ENCODE measurements around the gene USP20. TPM values are rescaled to one million over a fixed set of nuclear protein-coding genes. Genes with fewer than 3 reads are reported as not detected.

Gene USP20
- total RNA-seq, 1 experiment from 2014 or later = 22.1 TPM

GRCh38 chr9:129879103-129879699 is 43.9 kb downstream of the USP20 start:
- CTCF ChIA-PET = no interaction called here

GRCh38 chr9:129879991-129880653 is 44.9 kb downstream of the USP20 start:
- intact Hi-C loops (cut with micrococcal nuclease; ENCODE audit: unreplicated experiment) = loop anchor here (10.0 kb wide), 2 partner anchors 465 to 805 kb away; no protein-coding TSS in a partner anchor
- POLR2A ChIA-PET (ENCODE audit: unreplicated experiment) = no interaction called here
- H4K20me1 ChIP-seq (ENCODE audit: insufficient read depth) = no peaks in the 10 kb centered on the region
- no peaks in the 10 kb centered on the region for H3K27me3 ChIP-seq (ENCODE audit: insufficient read depth, low read depth)
- H3K9me3 ChIP-seq (ENCODE audit: insufficient read depth, low read depth) = no peaks in the 10 kb centered on the region
- TF ChIP-seq EZH2 (IDR thresholded peaks at IDR 0.05; ENCODE audit: low read depth) (no peak), CTCF (conservative IDR thresholded peaks at IDR 0.05) (no peak)
- CTCF ChIA-PET = no interaction called here
- H3F3A ChIP-seq (ENCODE audit: insufficient read depth, low read depth) = peaks cover 15% of the 10 kb centered on the region; the same call in 1 of the 2 replicates
- DNase-seq = no peak
- H3K27ac ChIP-seq = no peak overlapping the region
- H2AFZ ChIP-seq = no peak overlapping the region
- no peak overlapping the region for H3K4me3 ChIP-seq
- H3K9me2 ChIP-seq (ENCODE audit: insufficient read depth) = no peaks in the 10 kb centered on the region
- no peaks in the 10 kb centered on the region for H3K79me2 ChIP-seq (ENCODE audit: low read depth)
- no TSS peak for BruUV-seq (replicated peaks)
- peaks cover 16% of the 10 kb centered on the region for H3K4me1 ChIP-seq (replicated peaks; ENCODE audit: insufficient read depth)
- H3K4me2 ChIP-seq = no peak overlapping the region
- no peaks in the 10 kb centered on the region for H3K36me3 ChIP-seq (ENCODE audit: low read depth)

More at GRCh38 chr9:129879103-129879699, 43.9 kb downstream of the USP20 start:
- H3K9me3 ChIP-seq (ENCODE audit: insufficient read depth, low read depth) = no peaks in the 10 kb centered on the region
- POLR2A ChIA-PET (ENCODE audit: unreplicated experiment) = no interaction called here
- intact Hi-C loops (cut with micrococcal nuclease; ENCODE audit: unreplicated experiment) = no loop called here
- no peak for DNase-seq
- TF ChIP-seq EZH2 (IDR thresholded peaks at IDR 0.05; ENCODE audit: low read depth) (no peak), CTCF (conservative IDR thresholded peaks at IDR 0.05) (no peak)
- no peaks in the 10 kb centered on the region for H3K27me3 ChIP-seq (ENCODE audit: insufficient read depth, low read depth)
- BruUV-seq (replicated peaks) = no TSS peak
- peaks cover 7% of the 10 kb centered on the region for H3K4me1 ChIP-seq (replicated peaks; ENCODE audit: insufficient read depth)
- no peak overlapping the region for H3K4me3 ChIP-seq
- peaks cover 14% of the 10 kb centered on the region; the same call in 1 of the 2 replicates for H3F3A ChIP-seq (ENCODE audit: insufficient read depth, low read depth)
- H4K20me1 ChIP-seq (ENCODE audit: insufficient read depth) = no peaks in the 10 kb centered on the region
- H3K27ac ChIP-seq = no peak overlapping the region
- H3K4me2 ChIP-seq = no peak overlapping the region
- H3K36me3 ChIP-seq (ENCODE audit: low read depth) = no peaks in the 10 kb centered on the region
- H2AFZ ChIP-seq = no peak overlapping the region
- H3K79me2 ChIP-seq (ENCODE audit: low read depth) = no peaks in the 10 kb centered on the region
- H3K9me2 ChIP-seq (ENCODE audit: insufficient read depth) = no peaks in the 10 kb centered on the region

- Histone ChIP-seq H3K79me2 (ENCODE audit: low read depth) (no peaks in the 10 kb centered on the region), H3K4me3 (no peak overlapping the region), H4K20me1 (ENCODE audit: insufficient read depth) (no peaks in the 10 kb centered on the region), H3F3A (ENCODE audit: insufficient read depth, low read depth) (peaks cover 15% of the 10 kb centered on the region; the same call in 1 of the 2 replicates), H3K27me3 (ENCODE audit: insufficient read depth, low read depth) (no peaks in the 10 kb centered on the region), H3K9me2 (ENCODE audit: insufficient read depth) (no peaks in the 10 kb centered on the region), H3K4me2 (no peak overlapping the region), H3K9me3 (ENCODE audit: insufficient read depth, low read depth) (no peaks in the 10 kb centered on the region), H3K4me1 (replicated peaks; ENCODE audit: insufficient read depth) (peaks cover 21% of the 10 kb centered on the region), H3K36me3 (ENCODE audit: low read depth) (no peaks in the 10 kb centered on the region), H2AFZ (no peak overlapping the region), H3K27ac (no peak overlapping the region)
- DNase-seq = no peak
- CTCF ChIA-PET = no interaction called here
- BruUV-seq (replicated peaks) = no TSS peak
- TF ChIP-seq EZH2 (IDR thresholded peaks at IDR 0.05; ENCODE audit: low read depth) = no peak
- no peak for TF ChIP-seq CTCF (conservative IDR thresholded peaks at IDR 0.05)
- POLR2A ChIA-PET (ENCODE audit: unreplicated experiment) = no interaction called here
- intact Hi-C loops (cut with micrococcal nuclease; ENCODE audit: unreplicated experiment) = loop anchor here (10.0 kb wide), 2 partner anchors 464 to 804 kb away; no protein-coding TSS in a partner anchor
Observed at GRCh38 chr9:129880654-129881546, 45.6 kb downstream of the USP20 start.

Data from PC-9 (cell line).